Activated CD8-positive, alpha-beta memory T cell treated with anti-CD3 and anti-CD28 coated beads, Interleukin-2, amount 50 U/mL, for 24 hours (primary cell): ENCODE results near the gene PCBP4.

Experiments
- DNase-seq: peaks from one replicate; pipeline ENCODE4 v3.0.0-alpha.2; 2020; ENCODE audit errors: extremely low read depth

PCBP4 gene

DNA sequence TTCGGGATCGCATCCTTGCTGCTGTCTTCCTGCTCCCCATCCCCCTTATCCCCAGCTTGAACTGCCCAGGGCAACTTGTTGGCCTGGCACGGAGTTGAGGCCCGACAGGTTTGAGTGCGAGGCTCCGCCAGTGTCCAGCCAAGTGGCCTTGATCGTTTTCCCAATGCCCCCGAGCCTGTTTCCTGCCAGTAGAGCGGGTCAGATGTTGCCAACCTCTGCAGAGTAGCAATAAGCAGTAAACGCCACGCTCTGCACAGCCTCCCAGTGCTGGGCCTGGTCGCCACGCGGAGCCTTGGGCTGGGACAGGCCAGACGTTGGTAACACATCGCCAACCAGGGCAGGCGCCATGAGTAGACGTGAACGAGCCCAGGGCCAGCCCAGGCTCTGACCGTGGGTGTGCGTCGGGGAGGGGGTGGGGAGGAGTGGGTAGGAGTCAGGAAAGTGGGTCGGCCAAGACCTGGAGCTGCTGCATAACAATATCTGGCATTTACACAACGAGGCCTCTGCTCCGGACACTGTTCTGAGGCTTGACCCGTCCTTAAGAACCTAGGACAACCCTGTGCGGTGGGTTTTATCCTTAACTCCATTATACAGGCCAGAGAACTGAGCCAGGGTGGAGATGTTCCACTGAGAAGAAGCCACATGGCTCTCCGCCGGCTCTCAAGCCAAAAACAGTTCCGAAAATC is 7.2 kb upstream of the PCBP4 start:
- DNase-seq, result no peak

DNA sequence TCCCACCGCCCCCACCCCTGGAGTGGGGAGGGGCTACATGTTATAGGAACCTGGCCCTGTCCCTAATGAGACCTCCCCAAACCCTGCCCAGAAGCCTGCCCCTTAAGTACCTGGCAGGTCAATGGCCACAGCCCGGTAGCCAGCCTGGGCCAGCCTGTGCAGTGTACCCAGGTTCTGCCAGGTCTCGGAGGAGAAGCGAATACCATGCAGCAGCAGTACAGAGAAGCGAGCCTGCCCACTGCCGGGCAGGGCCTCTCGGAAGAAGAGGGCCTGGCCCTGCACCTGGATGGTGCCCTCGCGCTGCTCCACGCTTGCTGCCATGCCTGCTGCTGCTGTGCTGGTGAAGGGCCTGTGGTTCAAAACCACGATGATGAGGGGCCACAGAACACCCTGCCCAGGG is 4.1 kb upstream of the PCBP4 start:
- DNase-seq, result no peak

DNA sequence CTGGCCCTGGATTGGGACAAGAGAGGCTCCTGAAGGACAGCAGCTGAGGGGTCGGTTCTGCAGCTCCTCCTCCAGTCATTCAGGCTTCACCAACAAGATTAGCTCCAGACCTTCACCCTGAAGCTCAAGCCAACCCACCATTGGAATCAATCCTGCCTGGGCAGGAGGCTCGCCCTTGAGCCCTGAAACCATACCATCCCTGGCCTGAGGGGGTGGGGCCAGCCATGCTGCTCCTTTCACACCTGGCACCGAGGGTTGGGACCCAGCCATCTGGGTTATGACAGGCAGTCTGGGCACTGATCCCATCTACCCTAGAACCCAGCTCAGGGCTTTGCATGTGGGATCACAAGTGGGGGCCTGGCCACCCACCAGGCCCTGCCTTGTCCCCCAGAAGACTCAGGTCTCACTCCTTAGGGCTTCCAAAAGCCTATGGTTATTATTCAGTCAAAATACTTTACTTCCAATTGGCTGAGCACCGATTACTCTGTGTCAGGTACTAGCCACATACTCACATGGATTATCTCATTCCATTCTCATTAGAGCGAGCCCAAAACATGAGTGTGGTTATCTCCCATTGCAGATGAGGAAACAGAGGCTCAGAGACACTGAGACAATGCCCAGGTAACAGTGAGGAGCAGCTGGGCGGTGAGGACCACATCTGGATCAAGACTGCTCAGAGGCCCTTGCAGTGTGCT is 3.5 kb upstream of the PCBP4 start:
- DNase-seq, result no peak

DNA sequence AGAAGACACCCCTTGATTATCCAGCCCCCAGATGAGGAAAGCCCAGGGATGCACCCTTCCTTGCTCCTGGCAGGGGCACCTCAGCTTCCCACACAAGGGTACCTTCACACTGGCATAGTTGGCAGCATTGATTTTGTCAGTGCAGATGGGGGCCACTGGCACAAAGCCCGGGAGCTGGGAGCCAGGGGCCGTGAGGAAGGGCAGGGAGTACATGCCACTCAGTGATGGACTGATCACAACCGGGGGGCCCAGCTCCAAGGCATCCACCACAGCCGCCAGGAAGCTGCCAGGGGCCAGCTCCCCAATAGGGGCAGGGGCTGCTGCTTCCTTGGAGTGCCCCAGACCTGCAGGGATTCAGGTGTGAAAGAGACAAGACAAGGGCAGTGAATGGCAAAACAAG is 2.6 kb upstream of the PCBP4 start:
- no peak for DNase-seq

DNA sequence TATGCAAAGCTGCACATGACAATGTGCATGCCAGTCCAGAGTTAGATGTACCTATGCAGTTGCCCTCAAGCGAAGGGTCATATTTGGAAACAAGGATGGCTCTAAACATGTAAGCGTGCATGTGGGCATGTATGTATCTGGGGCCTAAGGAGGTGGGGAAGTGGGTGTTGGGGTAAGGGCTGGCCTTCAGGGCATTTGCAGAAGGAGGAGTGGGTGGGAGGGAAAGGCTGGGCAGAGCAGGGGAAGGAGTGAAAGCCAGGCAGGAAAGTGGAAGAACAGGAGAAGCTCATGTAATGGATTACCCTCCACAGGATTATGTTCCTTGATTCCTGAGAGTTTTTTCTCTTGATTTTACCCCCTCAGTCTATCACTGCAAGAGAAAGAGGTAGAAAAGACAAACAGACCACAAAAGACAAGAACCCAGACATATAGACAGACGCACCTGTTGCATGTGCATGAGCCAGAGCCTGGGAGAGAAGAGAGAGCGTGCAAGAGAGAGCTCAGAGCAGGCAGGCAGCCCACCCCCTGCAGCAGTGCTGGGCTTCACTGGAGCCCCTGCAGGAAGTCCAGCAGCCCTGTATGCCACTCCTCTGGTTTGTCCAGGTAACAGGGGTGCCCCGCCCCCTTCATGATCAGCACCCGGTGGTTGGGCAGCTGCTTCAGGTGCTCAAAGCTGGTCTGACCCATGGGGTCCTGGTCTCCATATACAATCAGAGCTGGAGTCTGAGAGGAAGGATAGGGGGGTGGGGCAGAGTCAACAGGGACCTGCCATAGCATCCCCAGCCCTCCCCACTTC is 1.8 kb upstream of the PCBP4 start:
- DNase-seq, result no peak

DNA sequence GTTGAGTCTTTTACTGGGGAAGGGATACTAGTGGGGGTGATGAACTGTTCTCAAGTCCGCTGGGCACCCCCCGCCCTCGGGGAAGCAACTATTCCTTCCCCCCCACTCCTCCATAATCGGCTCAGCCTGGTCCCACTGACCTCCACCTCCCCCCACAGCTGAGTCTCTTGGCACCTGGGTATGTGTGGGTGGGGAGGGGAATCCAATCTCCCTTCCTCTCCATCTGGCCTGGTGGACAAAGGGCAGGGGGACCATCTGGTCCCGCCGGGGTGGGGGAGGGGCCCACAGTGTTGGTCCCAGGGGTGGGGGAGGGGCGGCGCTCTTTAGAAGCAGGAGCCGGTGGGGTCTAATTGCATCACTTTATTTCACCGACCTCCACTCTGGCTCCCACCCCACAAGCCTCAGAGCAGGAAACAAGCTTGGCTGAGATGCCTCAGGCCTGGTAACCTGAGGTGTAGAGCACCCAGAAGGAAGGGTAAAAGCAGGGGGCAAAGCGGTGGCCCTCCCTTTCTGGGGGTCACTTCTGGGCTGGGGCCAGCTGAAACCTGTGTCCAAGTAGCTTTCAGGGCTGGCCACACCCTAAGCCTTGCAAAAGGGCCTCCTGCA is 1.0 kb upstream of the PCBP4 start:
- DNase-seq, result no peak

DNA sequence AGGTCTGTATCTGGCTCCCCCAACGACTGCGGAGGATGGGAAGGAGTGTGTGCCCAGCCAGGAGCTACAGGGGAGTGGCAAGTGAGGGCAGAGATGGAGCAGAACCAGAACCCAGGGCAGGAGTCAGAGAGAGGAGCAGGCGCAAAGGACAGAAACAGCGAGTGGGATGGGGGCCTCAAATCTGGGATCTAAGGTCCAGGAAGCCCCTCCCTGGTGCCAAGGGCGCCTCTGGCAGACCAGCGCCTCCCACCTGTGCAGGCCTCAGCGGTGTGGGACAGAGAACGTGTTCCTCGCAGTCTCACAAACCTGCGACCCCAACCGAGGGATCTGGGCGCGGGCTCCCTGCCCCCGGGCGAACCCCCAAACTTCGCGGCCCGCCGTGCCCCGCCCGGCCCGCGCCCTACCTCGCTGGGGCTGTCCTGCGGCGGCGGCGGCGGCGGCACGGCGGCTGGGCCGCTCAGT is 301 bp downstream of the PCBP4 start:
- no peak for DNase-seq

DNA sequence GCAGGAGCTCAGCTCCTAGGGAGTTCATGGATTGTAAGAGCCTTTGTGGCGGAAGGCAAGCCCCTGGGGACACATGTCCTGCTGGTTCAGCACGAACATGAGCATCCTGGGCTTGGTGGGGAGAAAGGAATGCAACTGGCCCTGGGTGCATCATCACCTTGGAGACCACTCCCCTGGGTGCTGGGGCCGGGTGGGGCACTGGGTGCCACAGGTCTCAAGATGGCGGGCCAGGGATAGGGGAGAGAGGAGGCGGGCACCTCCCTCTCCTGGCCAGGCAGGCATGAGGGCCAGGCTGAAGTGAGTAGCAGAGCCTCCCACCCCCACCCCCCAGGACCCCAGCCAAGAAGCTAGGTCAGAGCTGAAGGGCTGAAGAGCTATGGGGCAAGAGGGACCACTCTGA is 768 bp downstream of the PCBP4 start:
- DNase-seq, result no peak

DNA sequence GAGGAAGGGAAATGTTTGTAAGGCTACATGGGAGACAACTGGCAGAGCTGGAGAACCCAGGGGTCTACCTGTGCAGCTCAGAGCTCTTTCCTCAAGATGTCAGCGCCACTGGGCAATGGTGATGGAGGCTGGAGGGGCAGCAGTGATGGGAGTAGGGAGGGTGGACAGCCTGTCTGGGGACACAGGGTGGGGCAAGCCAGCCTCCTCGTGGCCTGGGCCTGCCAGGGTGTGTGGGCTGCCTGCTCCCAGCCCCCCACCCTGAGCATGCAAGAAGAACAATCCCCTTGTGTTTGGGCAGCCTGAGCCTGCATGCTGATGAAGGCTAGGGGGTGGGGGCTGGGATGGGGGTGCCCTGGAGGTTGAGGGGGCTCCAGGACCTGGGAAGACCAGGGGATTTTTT is 1.2 kb downstream of the PCBP4 start:
- no peak for DNase-seq

DNA sequence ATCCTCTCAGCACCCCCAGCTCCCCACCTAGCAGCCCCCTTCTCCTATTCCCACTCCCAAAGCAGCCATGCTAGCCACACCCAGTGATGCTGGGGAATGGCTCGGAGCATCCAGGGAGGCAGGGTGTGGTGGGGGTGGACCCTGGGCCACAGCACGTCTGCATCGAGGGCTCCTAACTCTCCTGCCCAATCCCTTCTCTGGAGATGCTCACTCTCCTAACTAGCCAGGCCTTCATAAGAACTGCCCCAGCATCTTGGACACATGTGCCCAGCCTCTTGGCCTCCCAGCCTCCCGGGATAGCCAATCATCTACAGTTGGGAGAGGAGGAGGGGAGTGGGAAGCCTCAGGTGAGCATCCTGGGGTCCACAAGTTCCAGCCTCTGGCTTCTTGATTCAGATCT is 2.7 kb downstream of the PCBP4 start:
- DNase-seq, result no peak

DNA sequence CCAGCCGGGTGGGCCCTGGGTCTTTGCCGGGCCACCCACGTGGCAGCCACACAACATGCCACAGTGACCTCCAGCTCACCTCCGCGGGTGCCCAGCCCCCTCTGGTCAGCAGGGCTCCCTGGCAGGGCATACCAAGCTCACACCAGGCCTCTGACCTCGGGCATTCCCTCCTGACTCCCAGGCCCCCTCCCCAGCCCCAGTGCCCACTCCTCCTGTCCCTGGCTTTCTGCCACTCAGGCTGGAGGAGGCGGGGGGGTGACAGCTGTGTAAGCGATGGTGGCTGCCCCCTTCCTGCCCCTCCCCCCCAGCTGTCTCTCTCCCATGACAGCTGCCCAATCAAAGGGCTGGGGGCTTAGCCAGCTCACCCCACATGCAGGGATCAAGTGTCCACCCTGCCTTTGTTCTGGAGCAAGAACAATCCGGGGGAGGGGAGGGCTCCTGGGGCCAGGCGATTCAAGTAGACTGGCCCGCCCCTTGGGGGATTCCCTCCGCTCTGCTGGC is 3.3 kb downstream of the PCBP4 start:
- DNase-seq, result no peak

DNA sequence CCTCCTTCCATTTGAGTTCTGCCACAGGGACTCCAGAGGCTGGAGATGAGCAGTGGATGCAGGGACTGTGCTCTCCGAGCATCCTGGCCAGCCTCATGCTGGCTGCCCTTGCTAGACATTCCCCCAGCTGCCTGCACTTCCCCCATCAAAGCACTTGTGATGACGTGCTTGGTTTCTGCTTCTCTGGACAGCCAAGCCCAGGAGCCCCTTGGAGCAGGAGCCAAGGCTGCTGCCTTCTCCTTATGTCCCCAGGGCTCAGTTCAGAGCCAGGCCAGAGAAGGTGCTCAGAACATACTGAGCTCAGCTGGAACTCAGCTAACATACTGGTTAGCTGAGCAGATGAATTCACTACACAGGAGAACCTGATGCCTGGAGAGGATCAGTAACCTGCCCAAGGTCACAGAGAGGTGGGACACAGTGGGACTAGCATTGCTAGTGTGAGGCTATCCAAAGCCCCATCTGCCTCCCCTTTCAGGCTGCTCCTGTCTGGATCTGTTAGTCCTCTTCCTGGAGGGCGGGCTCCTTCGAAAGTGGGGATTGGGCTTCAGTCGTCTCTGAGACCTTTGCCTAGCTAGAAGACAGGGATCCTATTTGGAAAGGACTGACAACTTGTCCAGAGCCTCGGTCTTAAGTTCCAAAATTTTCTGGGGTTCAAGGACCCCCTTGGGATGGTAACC is 4.3 kb downstream of the PCBP4 start:
- DNase-seq, result no peak

DNA sequence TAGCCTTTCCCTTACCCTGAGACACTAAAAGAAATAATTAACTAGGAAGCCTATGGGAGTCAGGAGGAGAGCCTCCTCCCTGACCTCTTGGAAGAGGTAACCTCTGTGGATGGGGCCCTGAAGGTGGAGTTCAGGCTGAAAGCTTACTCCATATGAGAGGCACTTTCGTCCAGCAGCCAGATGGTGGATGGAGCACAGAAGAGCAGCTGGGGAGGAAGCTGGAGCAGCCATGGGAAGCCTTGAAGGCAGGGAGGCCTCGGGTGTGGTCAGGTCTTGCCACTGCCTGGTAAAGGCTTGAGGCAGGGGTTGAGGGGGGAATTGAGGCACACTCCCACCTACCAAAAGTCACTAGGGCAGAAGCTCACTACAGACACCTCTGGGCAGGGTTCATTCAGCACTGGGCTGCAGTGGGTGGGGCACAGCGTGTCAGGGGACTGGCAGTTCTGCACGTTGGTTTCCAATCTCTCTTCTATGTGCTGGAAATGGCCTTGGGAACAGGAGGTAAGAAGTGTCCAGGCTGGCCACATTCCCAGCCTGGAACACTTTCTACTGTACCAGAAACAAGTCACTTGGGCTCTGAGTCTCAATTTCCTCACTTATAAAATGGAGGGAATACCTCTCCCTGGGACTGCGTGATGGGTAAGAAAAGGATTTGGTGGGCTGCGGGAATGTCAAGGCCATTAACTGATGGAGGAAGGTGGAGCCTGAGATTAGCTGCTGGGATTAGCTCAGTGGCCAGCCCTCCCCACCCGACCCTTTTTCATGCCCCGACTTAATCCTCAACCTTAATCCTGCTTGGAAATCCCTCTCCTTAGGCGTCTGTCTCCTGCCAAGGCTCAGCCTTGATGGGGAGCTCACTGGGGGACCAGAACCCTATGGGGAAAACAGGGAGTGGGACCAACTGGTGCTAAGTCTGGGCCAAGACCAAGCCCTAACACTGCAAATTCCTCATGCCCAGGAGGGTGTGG is 5.4 kb downstream of the PCBP4 start:
- DNase-seq, result no peak

DNA sequence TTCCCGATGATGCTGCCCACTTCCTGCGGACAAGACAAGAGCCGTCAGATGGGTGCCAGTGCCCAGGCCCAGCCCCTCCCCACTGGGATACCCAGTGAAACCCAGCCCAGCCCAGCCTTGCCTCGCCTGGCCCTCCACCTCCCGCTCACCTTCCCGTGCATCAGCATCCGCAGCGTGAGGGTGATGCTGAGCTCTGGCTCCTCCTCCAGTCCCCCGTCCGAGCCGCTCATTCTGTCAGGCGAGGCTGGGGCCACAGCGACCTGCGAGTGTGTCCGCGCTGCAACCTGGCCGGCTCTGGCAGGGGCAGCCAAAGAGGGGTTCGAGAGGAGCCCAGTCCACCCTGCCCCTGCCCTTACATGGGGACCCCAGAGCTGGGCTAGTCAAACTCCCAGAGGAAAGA is 6.2 kb downstream of the PCBP4 start:
- DNase-seq, result no peak

DNA sequence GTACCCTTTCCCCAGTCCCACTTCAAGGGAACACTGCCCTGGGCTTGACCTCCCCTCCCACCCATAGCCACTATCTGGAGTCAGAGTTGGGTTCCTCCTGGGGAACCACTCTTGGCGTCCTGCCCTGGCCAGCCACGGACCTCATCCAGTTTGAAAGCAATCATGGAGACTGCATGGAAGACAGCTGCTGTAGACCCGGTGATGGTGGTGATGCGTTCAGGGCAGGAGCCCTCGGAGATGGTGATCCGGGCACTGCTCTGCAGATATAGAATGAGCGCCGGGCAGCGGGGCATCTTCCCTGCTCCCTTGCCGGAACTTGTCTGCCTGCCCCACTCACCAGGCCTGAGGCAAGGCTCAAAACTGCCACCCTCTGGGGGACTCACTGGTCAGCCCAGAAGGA is 6.9 kb downstream of the PCBP4 start:
- DNase-seq, result no peak

DNA sequence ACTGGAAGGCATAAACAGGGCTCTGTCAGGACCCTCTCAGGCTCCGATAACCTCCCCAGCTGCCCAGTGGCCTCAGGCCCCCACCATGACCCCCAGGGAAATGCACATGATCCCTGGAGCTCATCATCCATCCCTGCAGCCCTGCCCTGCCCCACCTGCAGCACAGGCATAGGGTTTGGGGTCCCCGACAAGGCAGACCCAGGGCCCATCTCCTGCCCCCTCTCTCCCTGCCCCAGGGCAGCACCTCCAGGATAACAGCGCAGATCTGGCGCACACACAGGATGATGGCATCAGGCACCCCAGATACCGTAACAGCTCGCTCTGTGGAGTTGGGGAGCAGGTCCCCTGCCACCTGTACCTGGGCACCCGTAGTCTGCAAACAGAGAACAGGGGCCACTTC is 7.6 kb downstream of the PCBP4 start:
- DNase-seq, result no peak

DNA sequence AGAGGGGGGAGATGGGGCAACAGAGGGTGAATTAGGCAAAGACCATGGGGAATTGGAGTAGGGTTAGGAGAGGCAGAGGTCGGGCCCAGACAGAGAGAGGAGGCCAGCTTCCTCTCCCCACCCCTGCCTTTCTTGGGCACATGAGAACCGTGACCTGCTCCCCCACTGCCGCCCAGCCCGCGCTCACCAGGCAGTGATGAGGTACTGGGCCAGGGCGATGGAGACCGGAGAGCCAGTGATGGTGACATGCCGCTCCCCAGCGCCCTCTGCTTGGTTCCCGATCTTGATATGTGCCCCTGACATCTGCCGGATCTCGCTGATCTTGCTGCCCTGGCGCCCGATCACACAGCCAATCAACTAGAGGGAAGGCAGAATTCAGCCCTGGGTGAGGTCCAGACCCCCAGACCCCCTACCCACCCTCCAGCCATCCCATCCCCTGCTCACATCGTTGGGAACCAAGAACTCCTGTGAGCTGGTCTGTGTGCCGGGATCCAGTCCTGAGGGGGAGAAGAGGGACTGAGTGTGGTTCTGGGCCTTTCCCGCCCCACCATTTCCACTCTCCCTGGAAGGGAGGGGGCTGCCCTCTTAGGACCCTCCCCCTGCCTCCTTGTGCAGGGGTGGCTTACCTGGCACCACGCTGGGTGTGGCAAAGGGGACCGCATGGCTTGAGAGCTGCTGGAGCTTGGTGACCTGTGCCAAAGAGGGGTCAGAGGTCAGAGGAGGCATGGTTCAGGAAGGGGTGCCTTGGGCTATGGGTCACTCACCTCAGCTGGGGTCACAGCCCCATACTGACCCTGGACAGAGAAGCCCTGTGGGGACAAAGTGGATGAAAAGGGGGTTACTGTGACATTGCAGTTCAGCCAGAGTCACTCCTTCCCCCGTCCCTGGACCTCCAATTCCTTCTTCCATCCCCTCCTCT is 8.4 kb downstream of the PCBP4 start:
- DNase-seq, result no peak

DNA sequence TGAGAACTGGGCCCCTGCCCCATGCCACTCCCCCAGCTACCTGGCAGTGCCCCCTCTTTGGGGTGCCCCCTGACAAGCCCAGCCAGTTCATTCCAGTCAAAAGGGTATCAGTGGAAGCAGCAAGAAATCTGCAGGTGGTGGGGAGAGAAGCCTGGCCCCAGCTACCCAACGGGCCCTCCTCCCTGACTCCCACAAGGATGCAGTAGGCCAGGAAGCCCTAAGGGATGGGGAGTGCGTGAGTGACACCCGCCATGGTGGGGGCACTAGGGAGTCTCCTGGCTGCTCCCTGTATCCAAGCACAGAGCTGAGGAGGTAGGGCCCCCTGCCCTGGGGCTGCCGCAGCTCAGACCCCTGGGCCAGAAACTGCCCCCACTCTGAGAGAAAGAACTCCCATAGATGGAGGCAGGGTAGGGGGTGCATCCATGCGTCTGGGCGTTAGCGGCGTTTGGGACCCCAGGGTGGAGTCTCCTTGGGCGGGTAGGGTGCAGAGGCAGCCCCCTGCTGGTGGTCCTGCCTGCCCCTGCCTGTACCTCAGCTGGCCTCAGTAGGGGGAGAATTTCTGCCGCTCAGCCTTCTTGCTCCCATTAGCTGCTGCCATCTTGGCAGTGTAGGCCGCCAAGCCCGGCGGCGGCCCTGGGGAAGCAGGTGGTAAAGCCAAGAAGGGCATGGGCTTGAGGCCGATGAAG is 9.6 kb downstream of the PCBP4 start:
- no peak for DNase-seq
